Activated CD8-positive, alpha-beta memory T cell treated with anti-CD3 and anti-CD28 coated beads, Interleukin-2, amount 50 U/mL, for 1 hour (primary cell): ENCODE results near the gene KBTBD2.
A peak's percentile ranks its signal among the peaks of the same experiment; 100 is the strongest.
"Not testable (repeated sequence)": the region's sequence is repeated elsewhere in the genome, so short reads cannot be mapped to it uniquely, and the experiment has no call there.

Experiments
- DNase-seq: peaks from one replicate; pipeline ENCODE4 v3.0.0-alpha.2; 2020; ENCODE audit errors: extremely low read depth

KBTBD2 gene

DNA sequence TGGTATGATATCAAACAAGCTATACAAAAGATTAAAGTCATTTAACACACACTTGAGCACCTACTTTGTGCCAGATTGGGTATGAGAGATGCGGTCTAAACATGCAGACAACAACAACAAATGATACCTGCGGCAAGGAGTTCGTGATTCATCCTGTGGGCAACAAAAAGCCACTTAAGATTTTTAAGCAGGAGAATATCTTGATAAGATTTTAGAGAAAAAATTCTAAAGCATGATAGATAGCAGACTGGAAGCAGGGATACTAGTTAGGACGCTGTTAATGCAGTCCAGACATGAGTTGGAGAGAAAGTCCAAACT lies 1.6 kb upstream of the KBTBD2 start:
- DNase-seq, result no peak

DNA sequence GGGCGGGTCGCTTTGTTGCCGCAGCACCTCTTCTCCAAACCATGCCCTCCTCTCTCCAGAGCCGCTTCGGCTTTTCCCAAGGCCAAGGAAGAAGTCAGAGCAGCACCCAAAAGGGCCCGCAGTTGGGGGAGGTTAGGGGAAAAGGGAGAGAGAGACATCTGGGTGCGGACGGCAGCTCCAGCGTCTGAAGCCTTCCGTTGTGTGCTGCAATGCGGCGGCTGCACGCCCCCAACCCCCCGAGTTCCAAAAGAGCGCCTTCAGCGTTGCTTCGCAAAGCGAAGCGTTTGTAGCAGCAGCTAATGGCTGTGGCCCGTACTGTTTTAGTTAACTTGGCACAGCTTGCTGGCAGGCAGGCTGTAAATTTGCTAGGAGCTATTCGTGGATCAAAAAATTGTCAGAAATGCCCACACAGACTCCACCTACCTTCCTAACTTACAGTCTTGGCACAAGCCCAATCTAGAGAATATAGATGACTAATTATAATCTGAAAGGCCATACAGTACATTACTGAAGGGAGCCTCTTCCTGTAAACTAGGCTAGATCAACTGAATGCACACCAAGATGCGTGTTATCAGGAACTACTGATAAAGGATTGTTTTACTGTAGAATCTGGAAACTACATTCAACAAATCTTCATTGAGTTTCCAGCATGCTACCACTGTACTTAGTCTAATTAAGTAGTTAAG lies 1.1 kb upstream of the KBTBD2 start:
- no peak for DNase-seq

DNA sequence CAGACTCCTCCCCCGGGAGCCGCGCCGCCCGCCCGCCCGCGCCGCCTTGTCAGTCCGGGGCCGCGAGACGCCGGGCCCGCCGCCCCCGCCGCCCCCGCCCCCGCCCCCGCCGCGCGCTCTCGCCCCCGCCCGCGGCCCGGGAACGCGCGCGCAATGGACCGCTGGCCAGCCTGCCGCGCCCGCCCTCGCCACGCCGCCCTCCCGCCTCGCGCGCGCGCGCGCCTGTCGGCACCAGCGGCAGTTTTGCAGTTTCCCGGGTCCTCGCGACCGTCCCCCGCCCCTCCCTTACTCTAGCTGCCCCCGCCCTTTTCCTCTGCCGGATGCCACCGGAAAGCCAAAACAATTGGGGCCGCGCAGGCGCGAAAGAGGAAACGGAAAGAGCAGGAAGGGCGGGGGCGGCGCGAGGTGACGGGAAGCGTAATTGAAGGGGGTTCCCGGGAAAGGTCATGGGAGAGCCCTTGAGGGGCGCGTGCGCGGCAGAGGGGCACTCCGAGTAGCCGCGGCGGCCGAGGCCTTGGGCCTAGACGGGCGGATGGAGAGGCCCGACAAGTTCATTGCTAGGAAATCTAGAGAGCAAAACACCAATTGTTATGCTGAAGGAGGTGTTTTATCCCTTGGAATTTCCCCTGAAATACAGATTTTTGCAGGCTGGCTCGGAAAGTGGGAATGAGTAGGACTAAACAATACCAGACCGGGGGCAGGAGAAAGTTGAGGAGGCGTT lies 400 bp upstream of the KBTBD2 start:
- DNase-seq, result peak; percentile 97

DNA sequence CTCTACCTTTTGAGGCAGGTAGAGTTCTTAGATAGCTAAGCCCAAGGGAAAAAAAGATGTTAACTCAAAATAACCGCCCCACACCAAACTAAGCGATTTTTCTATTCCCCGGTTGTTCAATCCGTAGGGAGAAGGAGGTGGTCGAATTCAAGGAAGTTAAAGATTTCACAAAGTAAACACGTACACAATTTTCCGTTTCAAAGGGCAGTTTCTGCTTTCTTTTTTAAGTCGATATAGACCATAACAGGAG lies 842 bp downstream of the KBTBD2 start:
- DNase-seq, result no peak

DNA sequence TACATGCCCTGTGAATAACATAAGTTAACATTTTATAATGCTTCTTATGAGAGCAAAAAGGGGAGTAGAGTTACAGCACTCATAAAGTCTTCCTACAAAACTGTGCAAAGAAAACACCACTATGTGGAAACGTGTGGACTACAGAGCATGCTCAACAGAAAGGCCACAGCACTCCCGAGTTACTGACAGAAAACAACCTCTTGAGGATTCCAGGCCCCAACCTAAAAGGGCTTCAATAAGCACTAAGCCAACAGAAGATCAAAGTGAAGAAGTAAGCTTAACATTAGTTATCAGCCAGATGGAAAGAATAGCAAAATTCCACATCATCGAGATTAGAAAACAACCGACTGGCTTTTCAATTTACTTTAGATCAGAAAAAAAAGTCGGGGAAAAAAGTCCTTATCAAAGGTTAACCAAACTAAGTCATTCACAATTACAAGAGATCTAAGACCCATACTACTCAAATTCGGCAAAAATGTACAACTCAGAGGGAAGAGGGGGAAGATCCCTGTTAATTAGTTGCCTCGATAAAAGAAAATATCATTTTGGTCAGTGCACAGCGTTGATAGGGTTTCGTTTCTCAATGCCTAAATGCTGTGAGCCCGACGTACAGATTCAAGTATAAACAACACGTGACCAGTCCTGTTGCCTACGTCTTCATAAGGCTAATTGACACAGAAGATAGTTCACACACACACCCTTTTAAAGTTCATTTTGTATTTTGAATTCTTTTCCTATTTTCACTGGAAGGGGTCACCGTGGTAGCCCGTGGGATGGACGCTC lies 1.4 kb downstream of the KBTBD2 start:
- no peak for DNase-seq

DNA sequence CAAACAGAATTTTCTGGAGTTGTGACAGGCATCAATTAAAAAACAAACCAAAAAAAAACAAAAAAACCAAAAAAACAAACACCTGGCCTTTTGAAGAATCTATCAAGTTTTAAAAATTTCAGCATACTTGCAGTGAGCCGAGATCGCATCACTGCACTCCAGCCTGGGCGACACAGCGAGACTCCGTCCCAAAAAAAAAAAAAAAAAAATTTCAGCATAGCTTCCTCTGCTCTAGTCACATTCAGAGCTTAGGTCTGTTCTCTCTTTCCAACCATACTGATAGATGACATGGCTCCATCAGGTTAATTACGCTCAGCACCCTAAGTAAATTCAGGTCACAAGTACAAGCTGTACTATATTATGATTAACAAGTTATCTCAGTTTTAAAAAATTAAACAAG lies 3.1 kb downstream of the KBTBD2 start:
- no peak for DNase-seq

DNA sequence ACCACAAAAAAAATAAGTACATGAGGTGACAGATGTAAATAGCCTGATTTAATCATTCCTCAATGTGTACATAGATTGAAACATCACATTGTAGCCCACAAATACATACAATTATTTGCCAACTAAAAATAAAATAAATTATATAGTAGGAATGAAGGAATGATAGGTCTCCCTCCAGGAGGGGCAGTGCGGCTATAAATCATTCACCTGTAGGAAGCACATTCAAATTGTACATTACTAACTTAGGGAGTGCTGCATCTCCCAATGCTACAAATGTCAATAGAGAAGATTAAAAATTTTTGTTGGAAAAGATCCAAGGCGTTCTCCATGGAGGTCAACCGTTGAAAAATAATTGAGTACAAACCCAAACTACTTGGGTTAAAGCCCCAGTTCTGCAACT lies 4.2 kb downstream of the KBTBD2 start:
- no peak for DNase-seq

DNA sequence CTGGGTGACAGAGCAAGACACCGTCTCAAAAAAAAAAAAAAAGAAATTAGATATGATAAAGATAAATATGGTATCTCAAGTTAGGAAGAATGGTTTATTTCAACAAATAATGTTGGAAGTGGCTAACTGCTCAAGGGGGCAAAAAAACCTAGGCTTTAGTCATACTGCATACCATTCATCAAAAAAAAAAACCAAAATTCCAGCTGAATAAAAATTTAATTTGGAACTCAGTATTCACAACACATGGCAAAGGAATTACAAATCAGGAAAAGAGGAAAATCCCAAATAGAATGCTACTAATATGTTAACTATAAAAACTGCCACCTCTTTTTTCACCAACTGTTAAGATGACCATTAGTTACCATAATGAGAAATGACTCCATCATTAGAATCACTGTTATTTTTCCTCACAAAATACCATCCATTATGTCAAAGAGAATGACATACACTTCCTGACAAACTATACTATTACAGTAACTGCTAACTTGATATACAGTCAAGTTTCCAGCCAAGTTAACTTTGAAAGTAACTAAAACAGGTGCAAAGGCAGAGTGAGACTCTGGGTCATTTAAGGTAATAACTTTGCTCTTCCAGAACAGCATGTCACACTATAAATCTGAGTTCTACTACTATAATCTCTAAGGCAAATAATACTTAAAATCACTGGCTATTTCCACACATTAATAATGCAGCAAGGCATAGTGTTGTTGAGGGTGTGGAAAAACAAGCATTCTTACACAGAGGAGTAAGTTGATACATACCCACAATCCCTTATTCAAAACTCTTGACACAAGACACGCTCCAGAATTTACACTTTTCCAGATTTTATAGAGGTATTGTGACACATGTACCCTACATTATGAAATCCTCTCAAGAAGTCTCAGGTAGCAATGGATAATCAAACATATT lies 10.2 kb downstream of the KBTBD2 start:
- DNase-seq, result no peak

DNA sequence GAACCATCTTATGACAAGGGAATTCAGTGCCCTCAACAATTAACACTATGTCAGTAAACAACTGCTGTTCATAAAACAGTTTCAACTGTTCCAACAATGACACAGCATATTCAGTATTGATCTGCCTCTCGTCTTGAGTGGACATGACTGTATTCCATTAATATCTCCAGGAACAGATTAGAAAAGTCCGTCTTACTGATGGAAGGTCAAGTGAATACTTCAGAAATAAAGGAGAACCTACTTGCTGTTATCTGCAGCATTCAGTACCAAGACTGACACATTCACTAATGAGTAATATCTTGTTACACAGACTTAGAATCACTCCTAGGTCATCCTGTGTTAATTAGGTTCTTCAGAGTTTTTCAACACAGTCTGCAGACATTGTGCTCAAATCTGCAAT lies 12.1 kb downstream of the KBTBD2 start:
- DNase-seq, result no peak

DNA sequence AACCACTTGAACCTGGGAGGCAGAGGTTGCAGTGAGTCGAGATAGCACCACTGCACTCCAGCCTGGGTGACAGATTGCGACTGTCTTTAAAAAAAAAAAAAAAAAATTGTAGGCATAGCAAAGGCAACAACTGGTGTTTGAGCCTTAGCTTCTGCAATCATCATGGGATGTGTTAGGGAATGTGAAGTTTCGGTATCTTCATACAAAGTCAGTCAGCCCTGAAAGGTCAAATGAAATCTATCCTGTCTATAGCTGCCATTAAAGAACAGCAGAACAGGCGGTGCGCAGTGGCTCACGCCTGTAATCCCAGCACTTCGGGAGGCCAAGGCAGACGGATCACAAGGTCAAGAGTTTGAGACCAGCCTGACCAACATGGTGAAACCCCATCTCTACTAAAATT lies 13.5 kb downstream of the KBTBD2 start:
- not testable (repeated sequence) for DNase-seq

DNA sequence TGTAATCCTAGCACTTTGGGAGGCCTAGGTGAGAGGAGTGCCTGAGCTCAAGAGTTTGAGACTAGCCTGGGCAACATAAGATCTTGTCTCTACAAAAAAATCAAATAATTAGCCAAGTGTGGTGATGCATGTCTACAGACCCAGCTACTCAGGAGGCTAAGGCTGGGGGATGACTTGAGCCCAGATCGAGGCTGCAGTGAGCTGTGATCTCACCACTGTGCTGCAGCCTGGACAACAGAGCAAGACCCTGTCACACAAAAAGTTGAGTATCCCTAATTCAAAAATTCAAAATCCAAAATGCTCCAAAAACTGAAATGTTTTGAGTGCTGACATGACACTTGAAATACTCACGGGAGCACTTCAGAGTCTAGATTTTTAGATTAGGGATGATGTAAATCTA lies 19.1 kb downstream of the KBTBD2 start:
- DNase-seq, result no peak

DNA sequence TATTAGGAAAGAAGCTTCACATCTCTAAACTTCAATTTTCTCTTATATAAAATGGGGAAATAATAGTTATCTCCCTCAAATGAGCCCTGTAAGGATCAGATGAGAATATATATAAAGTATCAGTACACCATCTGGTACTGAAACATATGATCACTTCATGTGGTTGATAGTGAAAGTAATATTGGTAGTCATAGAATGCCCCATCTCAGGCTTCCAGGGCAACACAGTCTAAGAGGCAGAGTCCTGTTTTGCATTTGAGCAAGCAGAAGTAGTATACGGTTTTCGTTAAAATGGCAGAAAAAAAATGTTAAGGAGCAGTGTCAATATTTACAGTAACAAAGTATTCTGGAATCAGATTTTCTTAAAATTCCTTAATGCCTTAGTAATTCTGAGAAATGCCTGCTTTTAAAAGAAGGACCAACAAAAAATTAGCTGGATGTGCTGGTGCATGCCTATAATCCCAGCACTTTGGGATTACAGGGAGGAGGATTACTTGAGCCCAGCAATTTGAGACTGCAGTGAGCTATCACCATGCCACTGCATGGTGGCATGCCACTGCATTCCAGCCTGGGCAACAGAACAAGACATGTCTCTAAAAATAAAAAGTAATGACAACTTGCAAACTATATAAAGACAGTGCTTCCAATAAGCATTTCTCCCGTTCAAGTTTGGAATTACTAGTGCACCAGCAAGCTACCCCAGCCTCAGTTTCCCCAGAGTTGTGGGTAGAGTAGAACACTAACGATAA lies 19.8 kb downstream of the KBTBD2 start:
- no peak for DNase-seq

DNA sequence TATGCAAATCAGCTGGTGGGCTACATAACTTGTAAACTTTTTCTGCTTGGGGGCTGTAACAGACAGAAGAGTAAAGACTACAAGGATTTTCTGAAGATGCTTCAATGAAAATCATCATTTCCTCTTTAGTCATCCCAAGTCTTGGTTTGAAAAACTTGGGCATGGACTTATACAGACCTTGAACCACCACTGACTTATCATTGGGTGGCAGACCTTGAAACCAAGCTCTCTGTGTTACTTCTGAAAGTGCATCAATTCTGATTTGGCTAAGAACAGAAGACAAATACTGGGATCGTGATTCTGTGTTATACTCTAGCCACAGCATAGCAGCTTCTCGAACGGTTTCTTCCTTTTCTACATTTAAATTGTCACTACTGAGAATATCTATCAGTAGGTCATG lies 21.3 kb downstream of the KBTBD2 start:
- DNase-seq, result no peak

DNA sequence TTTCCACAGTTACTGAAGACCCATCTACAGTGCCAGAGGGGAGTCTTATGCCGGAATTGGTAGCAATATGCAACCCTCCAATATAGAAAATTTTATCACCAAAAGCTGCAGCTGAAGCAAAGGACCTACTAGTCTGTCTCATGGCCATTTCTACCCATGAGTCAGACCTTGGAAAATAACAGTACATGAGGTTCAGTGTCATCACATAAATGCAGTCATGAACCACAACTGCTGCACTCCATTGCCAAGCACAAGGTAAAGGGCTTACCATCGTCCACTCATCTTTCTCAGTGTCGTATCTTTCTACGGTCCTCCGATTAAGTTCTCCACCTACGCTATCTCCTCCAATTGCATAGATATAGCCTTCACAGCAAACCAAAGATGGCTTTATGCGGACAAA lies 21.8 kb downstream of the KBTBD2 start:
- DNase-seq, result no peak

DNA sequence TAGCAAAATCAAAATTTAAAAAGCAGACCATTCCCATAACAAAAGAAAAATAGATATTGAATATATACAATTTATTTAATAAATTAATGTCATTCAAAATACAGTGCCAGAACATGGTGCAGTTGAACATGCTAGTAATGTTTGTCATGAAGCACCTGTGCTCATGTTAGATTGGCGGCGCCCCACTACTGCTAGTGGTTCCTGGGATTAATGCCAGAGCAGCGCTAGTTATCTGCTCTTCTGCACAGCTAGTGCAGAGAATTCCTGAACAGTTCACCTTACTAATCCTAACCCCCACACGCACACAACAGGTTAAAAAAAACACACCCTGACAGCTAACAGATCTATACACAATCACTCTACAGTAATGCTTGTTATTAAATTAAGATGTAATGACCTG lies 23.4 kb downstream of the KBTBD2 start:
- DNase-seq, result no peak

DNA sequence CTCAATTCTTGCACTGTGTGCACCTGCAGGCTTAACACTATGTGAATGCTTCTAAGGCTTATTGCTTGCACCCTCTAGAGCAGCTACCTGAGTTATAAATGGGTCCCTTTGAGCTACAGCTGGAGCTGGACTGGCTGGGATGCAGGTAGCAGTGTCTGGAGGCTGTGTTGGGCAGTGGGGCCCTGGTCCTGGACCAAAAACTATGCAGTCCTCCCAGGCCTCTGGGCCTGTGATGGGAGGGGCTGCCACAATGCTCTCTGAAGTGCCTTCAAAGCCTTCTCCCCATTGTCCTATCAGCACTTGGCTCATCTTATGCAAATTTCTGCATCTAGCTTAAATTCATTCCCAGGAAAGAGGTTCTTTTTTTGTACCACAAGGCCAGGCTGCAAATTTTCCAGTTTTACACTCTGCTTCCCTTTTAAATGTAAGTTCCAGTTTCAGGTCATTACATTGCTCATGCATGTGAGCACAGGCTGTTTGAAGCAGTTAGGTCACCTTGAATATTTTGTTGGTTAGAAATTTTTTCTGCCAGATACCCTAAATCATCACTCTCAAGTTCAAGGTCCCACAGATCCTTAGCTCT lies 26.0 kb downstream of the KBTBD2 start:
- DNase-seq, result no peak

DNA sequence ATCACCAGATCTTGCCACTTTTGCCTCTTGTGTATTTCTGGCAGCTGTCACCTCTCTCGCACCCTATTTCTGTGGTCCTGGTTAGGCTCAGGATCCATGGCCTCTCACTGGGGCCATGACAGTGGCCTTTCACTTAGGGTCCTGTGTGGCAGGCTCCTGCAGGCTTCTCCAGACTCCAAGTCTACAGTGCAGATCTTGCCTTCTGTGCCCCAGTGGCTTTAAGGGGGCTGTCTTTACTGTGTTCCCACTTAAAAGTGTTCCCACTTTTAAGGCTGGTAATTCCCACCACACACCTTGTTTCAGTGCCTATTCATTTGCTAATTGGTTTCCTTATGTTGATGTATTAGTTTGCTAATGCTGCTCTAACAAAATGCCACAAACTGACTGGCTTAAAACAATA lies 27.7 kb downstream of the KBTBD2 start:
- DNase-seq, result not testable (repeated sequence)

DNA sequence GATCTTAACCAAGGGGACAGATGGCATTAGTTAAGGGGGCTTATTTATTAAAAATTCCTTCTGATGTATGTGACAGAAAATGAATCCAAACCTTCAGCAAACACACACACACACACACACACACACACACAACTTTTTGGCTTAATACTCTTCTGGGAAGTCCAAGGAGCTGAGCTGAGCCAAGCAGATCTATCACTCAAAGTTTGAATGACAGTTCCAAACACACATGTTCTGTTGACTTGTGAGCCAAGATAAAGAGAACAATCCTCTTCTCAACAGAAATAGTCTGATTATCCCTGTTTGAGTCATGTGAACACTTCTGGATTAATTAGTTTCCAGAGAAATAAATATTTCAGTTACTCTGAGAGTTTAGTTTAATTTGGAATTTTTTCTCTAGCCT lies 31.5 kb downstream of the KBTBD2 start:
- DNase-seq, result no peak

DNA sequence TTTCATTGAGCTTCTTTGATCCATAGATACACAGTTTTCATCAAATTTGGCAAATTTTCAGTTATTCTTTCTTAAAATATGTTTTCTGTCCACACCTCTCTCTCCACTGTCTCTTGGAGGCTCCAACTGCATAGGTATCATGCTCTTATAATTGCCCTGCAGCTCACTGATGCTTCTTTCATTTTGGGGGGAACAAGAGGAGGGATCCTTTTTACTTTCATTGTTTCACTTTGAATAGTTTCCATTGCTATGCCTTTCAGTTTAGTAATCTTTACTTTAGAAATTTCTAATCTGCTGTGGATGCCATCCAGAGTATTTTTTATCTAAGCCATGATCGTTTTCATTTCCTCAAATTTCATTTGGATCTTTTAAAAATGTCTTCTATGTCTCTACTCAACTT lies 32.9 kb downstream of the KBTBD2 start:
- no peak for DNase-seq

DNA sequence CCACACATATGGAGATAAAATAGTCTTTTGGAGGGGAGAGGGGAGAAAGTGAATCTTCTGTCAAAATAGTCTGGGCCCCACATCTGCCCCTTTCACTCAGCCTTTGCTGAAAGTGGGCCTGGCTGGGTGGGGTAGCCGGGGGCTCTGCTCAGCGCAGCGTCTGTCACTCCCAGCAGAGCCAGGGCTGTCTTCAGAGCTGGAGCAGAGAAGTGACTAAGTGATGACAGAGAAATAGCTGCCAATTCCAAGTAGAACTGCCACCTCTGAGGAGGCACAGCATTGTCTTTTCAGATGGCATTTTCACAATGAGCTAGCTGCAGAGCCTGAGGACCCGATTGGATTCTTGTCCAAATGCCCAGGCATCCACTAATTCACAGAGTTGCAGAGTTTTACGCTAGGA lies 34.5 kb downstream of the KBTBD2 start:
- not testable (repeated sequence) for DNase-seq
